ENCODE measurements around the gene OR10G3.
"Not testable (repeated sequence)": the region's sequence is repeated elsewhere in the genome, so short reads cannot be mapped to it uniquely, and the experiment has no call there.

Gene OR10G3, protein sequence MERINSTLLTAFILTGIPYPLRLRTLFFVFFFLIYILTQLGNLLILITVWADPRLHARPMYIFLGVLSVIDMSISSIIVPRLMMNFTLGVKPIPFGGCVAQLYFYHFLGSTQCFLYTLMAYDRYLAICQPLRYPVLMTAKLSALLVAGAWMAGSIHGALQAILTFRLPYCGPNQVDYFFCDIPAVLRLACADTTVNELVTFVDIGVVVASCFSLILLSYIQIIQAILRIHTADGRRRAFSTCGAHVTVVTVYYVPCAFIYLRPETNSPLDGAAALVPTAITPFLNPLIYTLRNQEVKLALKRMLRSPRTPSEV

DNA sequence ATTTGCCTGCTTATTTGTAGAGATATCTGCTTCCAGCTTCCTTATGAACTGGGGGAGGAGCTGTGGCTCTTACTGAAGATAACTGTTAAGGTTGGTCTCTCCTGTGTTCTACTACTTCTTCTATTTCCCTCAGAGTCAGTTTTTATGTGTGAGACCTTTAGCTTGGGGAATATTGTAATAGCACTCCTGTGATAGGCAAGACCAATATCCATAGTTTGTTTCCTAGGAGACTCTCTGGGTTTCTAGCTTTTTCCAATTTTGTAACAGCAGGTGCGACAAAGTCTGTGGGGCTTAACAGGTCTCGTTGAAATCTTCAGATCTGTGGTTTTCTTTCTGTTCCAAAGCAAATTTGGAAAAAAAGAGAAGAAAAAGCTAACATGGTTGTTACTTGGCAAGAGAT lies at the start of gene OR10G3:
TSS of gene OR10G3 (minus strand) at position 101 of the 400 bp plus-strand sequence. CDS start 9,332 bp downstream, outside the sequence.
- FAIRE-seq, result no peak

DNA sequence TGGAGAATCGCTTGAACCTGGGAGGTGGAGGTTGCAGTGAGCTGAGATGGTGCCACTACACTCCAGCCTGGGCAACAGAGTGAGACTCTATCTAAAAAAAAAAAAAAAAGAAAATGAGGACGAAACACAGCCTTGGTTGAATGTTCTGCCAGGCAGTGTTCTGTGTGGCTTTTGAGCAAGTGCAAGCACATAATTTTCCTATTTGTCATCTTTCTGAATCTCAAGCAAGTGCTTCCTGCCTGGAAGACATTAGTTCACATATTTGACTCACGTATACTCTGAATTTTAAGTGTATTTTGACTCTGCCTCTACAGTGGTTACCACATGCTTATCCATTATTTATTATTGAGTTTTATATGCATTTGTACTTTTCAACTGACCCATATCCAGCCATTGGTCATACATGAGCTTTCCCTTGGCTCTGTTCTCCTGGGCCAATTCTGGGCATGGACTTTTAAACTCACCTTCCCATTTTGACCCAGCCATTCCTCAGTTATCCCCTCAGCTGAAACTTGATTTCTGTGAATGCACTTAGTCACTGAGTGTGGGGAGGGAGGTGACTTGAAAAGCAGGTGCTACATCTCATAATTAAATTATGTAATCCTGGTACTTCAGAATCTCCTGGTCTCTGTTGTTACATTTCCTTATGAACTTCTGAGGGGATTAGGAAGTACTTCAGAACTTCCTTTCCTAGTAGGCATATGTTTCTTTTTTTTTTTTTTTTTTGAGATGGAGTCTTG lies 46.8 kb upstream of the OR10G3 start:
- FAIRE-seq, result no peak

DNA sequence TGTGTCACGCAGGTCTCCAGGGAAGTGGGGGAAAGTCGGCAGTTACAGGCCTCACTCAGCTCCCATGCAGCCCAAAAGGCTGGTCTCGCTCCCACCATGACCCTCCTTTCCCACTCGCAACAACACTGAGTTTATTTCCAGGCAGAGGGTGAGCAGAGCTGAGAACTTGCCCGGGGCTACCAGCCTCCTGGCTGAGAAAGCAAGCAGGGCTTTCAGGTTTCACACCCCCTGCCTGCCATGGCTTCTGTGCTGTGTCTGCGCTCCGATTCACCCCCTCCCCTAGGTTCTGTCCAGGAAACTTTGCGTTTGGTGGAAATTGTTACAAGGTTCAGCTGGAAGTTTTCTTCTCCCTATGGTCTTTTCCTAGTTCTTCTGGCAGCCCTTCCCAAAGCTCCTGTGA lies 37.7 kb upstream of the OR10G3 start:
- no peak for FAIRE-seq

DNA sequence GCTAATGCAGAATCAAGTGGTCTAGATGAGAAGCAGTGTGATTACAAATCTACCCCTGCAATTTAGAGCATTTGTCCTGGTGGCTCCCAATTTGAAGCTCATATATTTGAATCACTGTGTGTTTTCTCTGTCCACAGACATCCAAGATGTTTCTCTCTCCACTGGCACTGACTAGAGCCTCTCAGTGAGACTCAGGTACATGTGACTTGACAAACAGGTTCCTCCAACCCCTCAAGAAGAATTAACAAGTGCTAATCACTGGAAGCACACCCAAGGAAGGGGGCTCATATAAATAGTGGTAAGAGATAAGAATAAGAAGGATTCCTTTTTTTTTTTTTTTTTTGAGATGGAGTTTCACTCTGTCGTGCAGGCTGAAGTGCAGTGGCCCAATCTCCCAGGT lies 34.4 kb upstream of the OR10G3 start:
- no peak for FAIRE-seq

DNA sequence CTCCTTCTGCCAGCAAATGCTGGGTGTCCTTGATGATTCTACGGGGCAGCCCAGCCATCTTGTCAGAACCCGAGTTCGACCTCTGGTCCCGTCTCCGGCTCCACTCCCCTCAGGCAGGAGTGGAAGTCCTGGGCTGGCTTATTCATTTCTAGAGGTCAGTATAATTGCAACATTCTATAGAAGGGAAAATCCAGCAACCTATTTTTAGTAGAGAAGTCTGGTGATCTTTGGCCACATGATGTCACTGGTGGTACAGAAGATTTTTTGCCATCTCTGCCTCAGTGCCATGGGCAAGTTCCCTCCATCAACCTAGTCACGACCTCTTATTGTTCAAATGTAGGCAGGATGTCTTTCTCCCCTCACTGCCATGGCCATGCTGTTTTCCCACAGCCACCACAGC lies 32.4 kb upstream of the OR10G3 start:
- no peak for FAIRE-seq

DNA sequence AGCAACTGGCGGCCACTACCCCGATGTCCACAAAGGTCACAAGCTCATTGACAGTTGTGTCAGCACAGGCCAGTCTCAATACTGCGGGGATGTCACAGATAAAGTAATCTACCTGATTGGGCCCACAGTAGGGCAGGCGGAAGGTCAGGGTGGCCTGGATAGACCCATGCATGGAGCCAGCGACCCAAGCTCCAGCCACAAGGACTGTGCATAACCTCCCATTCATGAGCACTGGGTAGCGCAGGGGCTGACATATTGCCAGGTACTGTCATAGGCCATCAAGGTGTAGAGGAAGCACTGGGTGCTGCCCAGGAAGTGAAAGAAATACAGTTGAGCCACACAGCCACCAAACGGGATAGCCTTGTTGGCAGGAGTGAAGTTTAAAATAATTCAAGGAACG lies 22.3 kb upstream of the OR10G3 start:
- not testable (repeated sequence) for FAIRE-seq

DNA sequence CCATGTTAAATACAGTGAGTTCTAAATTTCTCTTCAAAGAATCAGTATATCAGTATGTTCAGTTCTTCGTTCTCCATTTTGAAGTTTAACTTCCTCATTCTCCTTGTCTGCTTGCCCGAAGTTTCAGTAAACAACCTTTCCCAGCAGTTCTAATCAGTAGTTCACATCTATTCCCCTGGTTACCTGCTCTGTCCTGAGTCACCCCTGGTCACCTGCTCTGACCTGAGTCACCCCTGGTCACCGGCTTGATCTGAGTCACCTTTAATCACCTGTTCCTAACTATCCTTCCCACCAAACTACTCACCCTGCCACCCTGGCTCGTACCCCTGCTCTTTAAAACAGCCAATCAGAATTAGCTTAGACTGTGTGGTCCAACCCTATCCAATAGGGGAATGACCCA lies 9.4 kb upstream of the OR10G3 start:
- no peak for FAIRE-seq

DNA sequence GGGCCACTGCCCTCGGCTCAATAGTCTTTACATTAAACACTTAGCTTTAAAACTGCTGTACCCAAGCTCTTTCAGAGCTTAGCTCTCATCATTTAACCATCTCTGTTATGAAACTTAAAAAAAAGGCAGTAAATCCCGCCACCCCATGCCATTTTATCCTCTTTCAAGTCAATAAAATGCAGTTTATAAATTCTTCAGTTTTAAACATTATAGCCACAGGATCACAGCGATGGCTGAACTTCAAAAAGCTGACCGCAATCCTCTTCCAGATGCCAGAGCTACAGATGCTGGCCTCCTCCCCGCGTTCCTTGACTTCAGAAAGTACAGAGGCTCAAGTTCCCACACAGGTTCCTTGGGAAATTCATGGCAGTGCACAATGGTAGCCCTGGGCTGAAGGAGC lies 4.2 kb downstream of the OR10G3 start:
- FAIRE-seq, result no peak

DNA sequence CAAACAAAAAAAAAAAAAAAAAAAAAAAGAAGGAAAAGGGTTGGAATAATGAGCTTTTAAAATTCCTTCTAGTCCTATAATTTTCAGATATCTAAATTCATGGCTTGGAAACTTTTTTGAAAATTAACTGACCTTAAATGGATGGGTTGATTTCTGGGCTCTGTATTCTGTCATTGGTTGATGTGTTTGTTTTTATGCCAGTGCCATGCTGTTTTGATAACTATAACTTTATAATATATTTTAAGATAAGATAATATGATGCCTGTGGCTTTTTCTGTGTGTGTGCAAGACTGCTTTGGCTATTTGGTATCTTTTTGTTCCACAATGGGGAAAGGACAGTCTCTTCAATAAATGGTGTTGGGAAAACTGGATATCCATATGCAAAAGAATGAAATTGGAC lies 7.3 kb downstream of the OR10G3 start:
- FAIRE-seq, result no peak

DNA sequence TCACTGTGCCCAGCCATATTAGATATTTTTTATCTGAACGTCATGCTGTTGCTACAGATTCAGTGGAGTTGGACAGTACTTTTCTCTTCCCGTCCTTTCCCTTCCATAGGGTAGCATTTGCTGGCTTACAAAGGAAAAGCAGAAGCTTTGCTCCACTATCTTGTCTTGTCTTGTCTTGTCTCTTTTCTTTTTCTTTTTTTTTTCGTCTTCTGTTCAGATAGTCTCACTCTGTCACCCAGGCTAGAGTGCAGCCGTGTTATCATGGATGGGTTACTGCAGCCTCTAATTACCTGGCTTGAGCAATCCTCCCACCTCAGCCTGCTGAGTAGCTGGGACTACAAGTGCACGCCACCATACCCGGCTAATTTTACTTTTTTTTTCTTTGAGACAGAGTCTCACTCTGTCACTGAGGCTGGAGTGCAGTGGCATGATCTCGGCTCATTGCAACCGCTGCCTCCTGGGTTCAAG lies 21.1 kb downstream of the OR10G3 start:
- no peak for FAIRE-seq

DNA sequence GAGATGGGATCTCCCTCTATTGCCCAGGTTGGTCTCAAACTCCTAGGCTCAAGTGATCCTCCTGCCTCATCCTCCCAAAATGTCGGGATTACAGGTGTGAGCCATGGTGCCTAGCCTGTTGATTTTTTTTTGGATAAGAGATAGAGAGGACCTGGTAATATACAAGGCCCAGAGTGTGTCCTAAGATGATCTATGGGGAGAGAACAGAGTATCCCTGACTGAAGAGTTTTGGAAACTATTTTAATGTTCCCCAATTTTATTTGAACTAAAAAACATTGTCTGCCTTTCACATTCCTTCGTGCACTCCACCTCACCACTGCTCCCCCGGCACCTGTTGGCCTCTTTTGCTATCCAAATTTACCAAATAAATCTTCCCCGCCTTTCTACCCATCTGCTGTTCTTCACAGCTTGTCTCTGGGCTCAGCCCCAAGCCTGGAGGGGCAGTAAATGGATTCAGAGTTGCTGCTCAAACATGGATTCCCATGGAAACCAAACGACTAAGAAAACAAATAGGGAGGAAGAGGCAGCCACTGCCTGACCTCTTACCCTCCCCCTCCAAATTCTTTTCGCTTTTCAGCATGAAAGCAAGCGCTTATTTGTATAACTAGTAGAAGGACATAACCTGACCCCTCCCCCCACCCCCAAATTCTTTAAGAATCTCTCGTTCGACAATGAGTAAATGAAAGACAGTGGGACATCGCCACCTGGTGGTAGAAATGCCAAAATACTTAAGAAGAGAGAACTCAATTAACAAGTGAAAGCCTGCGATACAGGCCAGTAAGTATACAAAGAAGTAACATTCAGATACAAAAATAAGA lies 22.6 kb downstream of the OR10G3 start:
- no peak for FAIRE-seq

DNA sequence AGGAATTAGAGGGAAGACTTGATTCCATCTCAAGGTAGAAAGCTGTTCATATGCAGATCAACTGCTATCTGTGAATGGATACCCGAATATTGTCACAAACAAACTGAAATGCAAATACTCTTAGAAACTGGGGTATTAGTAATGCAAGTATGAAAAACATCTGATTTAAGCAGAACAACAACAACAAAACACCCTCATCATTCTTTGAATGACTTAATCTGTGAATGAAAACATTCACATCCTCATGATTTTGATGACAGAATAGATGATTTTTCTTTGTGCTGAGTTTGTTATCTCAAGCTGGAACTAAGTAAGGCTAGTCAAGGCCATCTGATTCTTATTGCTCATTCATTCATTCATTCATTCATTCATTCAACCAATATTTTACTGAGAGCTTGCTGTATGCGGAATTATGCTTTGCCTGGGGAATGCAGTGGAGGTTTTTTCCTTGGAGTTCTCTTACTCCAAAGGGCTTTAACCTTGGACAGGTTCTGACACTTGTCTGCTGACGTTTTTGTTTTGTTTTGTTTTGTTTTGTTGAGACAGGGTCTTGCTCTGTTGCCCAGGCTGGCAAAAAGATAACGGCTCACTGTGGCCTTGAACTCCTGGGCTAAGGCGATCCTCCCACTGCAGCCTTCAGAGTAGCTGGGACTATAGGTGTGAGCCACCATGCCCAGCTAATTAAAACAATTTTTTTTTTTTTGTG lies 23.3 kb downstream of the OR10G3 start:
- FAIRE-seq, result no peak

DNA sequence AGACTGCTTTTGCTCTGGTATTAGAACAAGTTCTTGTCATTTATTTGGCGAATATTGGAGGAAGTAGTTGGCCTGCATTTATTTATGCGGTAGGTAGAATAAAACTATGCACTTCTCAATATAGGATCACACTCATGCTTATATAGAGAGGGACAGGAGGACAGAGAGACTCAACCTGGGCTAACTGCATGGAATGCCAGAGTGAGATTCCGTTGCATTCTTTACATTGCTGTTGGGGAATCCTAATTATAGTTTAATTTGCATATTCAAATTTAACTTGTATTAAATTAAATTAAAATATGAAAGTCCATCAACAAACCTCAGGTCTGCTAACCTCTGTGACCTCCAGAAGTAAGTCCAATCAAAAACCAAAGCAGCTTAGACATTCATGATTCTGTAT lies 26.6 kb downstream of the OR10G3 start:
- FAIRE-seq, result no peak

DNA sequence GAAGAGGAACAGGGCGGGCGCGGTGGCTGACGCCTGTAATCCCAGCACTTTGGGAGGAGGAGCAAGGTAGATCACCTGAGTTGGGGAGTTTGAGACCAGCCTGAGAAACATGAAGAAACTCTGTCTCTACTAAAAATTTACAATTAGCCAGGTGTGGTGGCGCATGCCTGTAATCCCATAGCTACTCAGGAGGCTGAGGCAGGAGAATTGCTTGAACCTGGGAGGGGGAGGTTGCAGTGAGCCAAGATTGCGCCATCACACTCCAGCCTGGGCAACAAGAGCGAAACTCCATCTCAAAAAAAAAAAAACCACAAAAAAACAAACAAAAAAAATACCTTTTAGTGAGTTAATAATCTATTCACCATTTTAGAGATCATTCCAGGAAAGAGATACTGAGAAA lies 35.3 kb downstream of the OR10G3 start:
- not testable (repeated sequence) for FAIRE-seq

DNA sequence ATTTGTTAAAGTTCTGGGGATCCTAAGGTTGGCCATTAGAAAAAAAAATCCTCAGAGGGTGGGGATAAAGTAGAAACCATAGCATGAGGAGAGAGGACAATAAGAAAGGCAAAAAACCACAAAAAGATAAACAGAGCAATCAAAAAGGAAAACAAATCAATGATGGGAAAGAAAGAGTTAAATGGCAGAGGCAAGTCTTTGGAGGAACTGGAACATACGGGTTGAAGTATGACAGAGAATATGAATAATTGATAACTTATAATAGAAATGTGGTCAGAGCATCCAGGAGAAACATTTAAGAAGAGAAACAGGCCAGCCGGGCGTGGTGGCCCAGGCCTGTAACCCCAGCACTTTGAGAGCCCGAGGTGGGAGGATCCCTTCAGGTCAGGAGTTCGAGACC lies 35.9 kb downstream of the OR10G3 start:
- no peak for FAIRE-seq

DNA sequence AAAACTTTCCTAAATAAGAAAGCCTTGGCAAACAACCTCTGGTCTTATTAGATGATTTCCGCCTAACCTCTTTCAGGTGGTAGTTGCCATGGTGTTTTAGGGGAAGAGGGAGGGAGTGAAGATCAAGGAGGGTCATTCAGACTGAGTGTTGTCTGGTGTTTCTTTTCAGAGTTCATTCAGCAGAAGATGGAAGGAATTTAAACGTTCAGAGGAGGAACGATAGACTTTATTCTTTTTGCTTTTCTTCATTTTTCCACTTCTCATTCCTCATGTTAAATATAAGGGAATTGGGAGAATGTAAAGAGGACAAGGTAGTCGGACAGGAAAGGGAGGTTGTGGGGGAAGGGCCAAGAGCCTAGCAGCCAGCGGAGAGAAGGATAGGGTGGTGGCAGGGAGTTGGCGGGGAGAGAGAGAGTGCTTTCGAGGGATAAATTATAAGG lies 36.3 kb downstream of the OR10G3 start:
- no peak for FAIRE-seq

DNA sequence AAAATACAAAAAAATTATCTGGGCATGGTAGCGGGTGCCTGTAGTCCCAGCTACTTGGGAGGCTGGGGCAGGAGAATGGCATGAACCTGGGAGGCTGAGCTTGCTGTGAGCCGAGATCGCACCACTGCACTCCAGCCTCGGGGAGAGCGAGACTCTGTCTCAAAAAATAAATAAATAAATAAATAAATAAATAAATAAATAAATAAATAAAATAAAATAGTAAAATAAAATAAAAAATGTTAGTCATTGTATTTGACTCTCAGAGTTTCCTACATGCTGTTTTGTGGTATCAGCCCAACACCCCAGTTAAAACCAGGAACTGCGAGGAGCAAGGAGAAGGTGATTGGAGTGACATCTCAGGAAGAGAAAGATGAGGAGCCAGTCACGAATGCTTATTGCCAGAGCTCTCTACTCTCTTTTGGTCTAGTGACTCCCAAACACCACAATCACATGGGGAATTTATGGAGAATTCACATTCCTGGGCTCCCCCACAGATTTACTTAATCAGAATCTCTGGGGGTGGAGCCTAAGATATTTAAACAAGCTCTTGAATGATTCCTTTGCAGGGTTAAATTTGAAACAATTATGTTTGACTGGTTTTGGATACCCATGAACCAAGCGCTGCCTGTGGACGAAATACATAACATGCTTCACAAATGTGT lies 38.3 kb downstream of the OR10G3 start:
- no peak for FAIRE-seq

DNA sequence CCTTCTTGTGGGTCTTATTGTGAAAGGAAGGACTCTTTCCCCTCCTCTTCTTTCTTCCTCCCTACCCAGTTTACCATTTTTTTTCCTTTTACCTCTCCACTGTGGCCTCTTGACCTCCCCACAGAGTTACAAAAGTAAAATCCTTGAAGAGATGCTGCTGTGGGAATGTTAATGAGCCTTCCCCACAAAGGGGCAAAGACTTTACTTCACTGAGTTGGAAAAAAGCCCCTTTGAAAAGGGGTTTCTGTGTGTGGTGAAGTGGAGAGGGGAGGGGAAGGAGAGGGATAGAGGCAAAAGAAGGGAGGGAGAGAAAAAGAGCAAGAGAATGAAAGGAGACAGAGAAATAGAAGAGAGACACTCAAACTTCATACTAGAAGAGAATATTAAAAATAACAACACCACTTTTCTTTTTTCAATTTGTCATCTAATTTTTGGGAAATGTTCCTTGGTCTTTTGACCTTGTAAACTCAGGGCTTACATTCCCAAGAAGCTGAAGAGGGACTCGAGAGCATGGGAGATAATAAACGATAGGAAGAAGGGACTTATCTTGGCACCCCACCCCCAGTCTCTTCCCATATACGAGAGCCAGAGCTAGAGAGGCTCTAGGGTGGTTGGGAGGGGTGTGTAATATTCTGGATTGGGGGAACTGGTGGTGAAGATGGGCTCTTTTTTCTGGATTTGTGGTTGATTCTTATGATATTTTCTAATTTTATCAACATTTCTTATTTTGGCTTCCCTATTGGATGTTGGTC lies 40.5 kb downstream of the OR10G3 start:
- FAIRE-seq, result no peak

DNA sequence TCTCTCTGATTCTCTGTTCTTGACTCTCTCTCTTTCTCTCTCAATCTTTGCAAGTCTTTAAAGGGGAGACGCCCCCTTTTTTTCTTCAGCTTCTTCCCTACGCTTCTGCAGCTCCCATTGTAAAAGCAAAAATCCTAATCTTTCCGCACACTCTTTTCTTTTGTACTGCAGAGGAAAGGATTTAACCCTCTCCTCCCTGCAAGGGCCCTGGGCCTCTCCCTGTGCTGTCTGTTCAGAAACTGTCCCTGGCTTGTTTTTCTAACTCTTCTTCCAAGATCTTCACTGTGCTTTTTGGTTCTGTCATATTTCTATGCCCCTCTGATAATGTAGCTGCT lies 42.8 kb downstream of the OR10G3 start:
- no peak for FAIRE-seq

DNA sequence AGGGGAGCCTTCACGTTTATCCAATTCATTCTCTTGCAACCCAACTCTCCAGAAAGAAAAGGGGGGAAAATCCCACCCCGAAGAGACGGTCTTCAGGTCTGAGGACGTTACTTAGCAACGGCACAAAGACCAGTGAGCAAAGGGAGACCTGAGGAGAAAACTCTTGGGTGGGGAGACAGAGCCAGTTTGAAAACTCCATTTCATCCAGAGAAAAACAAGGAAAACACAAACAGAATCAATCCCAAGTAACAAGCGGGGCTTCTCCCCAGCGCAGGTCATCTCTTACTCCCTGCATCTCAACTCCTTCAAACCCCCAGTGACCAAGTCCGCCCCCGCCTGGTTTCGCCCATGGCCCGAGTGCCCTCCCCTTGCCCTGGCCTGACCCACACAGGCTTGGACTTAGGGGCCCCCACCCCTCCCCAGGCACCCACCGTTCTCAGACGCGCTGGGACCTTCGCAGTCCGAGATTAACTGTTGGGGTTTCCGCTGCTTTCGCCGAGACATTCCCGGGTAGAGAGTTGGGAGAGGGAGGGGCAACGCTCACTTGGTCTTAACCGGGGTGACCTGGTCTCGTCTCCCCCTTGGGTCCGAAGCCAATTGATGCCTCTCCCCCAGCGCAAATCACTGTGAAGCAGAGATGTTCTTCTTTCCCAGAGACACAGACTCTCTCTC lies 43.3 kb downstream of the OR10G3 start:
- FAIRE-seq, result no peak
